ENCODE measurements around the gene IDNK. TPM values are rescaled to one million over a fixed set of nuclear protein-coding genes. Genes with fewer than 3 reads are reported as not detected.
"Not testable (repeated sequence)": the region's sequence is repeated elsewhere in the genome, so short reads cannot be mapped to it uniquely, and the experiment has no call there.

IDNK gene
- total and polyA plus RNA-seq, 5 donors = 2.8 to 6.3 (median 4.2) TPM

DNA sequence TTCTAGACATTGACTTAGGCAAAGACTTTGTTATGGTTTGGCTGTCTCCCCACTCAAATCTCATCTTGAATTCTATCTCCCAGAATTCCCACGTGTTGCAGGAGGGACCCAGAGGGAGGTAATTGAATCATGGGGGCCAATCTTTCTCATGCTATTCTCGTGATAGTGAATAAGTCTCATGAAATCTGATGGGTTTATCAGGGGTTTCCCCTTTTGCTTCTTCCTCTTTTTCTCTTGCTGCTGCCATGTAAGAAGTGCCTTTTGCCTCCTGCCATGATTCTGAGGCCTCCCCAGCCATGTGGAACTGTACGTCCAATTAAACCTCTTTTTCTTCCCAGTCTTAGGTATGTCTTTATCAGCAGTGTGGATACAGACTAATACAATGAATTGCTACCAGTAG is 15.3 kb upstream of the IDNK start:
- not testable (repeated sequence) for ATAC-seq; H3K27ac ChIP-seq (ENCODE audit: low read length); H3K9me3 ChIP-seq (ENCODE audit: control insufficient read depth, low read length); DNase-seq; H3K27me3 ChIP-seq (ENCODE audit: control insufficient read depth, insufficient read depth); H3K4me3 ChIP-seq (ENCODE audit: low read length); H3K4me1 ChIP-seq (ENCODE audit: control insufficient read depth, insufficient read depth, low read length)
- 56% methylated on average over 3 of the region's 3 CpGs for WGBS
- intact Hi-C loops (cut with DNase I) = loop anchor here in 1 of 4 donors (10.0 kb wide), 1 partner anchor 403 kb away; no protein-coding TSS in a partner anchor

DNA sequence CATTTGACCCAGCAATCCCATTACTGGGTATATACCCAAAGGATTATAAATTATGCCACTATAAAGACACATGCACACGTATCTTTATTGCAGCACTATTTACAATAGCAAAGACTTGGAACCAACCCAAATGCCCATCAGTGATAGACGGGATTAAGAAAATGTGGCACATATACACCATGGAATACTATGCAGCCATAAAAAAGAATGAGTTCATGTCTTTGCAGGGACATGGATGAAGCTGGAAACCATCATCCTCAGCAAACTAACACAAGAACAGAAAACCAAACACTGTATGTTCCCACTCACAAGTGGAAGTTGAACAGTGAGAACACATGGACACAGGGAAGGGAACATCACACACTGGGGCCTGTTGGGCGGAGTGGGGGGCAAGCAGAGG is 9.6 kb upstream of the IDNK start:
- H3K27ac ChIP-seq (ENCODE audit: low read length); H3K27me3 ChIP-seq (ENCODE audit: control insufficient read depth, insufficient read depth); intact Hi-C loops (cut with DNase I); H3K4me3 ChIP-seq (ENCODE audit: low read length); DNase-seq; ATAC-seq; H3K9me3 ChIP-seq (ENCODE audit: control insufficient read depth, low read length); H3K4me1 ChIP-seq (ENCODE audit: control insufficient read depth, insufficient read depth, low read length): not testable (repeated sequence)
- 94% methylated on average over 3 of the region's 3 CpGs for WGBS

DNA sequence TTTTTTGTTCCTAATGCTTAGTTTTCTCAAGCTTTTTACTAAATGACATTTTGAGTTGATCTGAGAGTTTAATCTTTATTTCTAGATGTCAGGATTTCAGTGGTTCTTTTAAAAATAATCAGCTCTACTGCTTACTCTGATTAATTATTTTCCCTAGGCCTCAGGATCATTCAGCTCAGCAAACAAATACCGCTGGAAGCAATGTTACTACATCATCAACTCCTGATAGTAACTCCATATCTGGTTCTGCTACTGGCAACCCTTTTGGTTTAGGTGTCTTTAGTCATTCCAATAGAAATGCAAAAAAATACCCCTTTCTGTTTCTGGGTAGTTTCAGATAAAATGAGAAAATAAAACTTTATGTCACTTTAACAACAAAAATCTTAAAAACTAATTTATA is 5.6 kb upstream of the IDNK start:
- H3K9me3 ChIP-seq (ENCODE audit: control insufficient read depth, low read length) = no peaks in the 10 kb centered on the region
- no peak for ATAC-seq
- no peaks in the 10 kb centered on the region for H3K4me1 ChIP-seq (ENCODE audit: control insufficient read depth, insufficient read depth, low read length)
- no peak overlapping the region for H3K4me3 ChIP-seq (ENCODE audit: low read length)
- no peaks in the 10 kb centered on the region for H3K27me3 ChIP-seq (ENCODE audit: control insufficient read depth, insufficient read depth)
- DNase-seq = no peak
- WGBS = 78% methylated on average over 1 of the region's 1 CpG
- H3K27ac ChIP-seq (ENCODE audit: low read length) = no peak overlapping the region
- intact Hi-C loops (cut with DNase I) = no loop called here

DNA sequence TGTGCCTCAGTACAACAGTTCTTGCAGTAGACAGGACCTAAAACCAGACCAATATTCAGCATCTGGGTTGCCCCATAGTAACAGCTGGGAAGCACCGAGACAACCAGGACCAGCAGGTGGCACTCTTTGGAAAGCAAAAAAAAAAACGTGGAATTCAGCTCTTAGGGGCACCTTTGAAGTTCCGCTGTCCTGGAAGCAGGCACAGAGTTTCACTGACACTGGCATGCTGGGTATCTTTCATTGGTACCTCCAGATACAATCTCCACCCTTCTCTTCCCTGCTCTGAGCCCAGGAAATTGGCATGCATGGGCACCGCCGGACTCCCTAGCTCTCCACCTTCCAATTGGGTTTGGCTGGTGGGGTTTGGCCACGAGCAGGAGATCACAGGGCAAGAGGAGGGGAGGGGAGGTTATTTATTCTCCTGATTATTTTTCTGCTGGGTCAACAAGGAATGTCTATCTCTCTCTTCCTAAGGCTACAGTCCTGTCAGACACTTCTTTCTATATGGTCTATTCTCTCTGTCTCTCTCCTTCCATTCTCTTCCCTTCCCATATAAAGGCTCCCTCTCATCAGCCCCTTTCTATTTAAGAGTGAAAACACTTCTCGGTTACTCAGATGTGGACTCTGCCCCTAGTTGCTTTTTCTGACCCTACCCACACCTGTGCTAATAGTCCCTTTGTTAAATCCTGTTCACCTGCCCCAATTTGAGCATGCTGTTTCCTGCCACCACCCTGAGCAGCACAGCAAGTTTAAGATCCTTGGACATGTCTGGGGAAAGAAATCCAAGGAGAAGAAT is 1.9 kb upstream of the IDNK start:
- Histone ChIP-seq H3K27me3 (ENCODE audit: control insufficient read depth, insufficient read depth) (no peaks in the 10 kb centered on the region), H3K9me3 (ENCODE audit: control insufficient read depth, low read length) (no peaks in the 10 kb centered on the region), H3K27ac (ENCODE audit: low read length) (no peak overlapping the region), H3K4me1 (ENCODE audit: control insufficient read depth, insufficient read depth, low read length) (no peaks in the 10 kb centered on the region), H3K4me3 (ENCODE audit: low read length) (no peak overlapping the region)
- intact Hi-C loops (cut with DNase I) = loop anchor here in 1 of 4 donors (10.0 kb wide), 1 partner anchor 84 kb away; the partner anchor contains the start of gene UBQLN1
- DNase-seq (peak in 2 of 3 donors; percentile 32 to 68), ATAC-seq (peak in 1 of 2 donors; percentile 19)
- WGBS = 16% methylated on average over 7 of the region's 7 CpGs

DNA sequence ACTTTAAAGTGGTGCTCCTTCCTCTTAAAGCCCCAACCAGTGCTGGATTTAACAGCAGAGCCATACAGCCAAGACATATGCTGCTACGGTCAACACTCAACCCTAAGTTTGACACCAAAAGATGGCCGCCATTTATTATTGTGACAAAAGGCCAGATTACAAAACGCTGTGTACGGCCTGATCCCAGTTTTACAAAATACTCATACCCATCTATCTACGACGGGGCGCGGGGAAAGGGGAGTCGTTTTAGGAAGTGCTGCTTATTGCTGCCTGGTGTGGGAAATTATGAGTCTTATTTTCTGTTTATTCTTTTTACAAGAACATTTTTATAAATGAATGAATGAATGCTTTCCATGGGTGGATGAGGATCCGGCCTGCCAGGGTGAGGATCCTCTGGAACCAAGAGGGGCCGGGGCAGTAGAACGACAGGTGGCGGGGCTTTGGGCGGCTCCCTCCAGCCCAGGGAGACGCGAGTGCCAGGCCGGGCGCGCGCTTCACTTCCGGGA is 457 bp upstream of the IDNK start:
- WGBS = 12% methylated on average over 21 of the region's 21 CpGs
- peak in 1 of 3 donors; percentile 90 for DNase-seq
- H3K9me3 ChIP-seq (ENCODE audit: control insufficient read depth, low read length) = no peaks in the 10 kb centered on the region
- H3K27ac ChIP-seq (ENCODE audit: low read length) = peak overlapping the region; percentile 57
- no peak for ATAC-seq
- no peaks in the 10 kb centered on the region for H3K27me3 ChIP-seq (ENCODE audit: control insufficient read depth, insufficient read depth)
- intact Hi-C loops (cut with DNase I) = loop anchor here in 1 of 4 donors (10.0 kb wide), 1 partner anchor 82 kb away; the partner anchor contains the start of gene UBQLN1
- H3K4me1 ChIP-seq (ENCODE audit: control insufficient read depth, insufficient read depth, low read length) = no peaks in the 10 kb centered on the region
- peak overlapping the region; percentile 83 for H3K4me3 ChIP-seq (ENCODE audit: low read length)

DNA sequence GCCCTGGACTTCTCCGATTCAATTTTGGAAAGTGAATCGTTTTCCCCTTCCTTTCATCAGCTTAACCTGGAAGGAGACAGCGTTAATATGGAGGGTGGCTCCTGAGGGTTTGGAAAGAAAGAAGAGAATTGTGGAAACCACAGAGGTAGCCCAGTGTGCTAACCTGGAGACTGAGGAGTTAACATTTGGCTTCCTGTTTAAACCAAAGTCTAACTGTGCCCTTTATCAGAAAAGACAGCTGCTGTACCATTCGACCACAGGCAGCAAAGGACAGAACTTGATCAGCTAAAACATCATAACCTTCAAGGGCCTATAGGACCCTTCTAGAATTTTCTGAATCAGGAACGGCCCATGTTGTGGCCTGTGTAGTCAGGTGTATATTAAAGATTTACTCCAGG is 735 bp downstream of the IDNK start:
- ATAC-seq = peak; percentile 10 to 23
- no peak for DNase-seq
- H3K27me3 ChIP-seq (ENCODE audit: control insufficient read depth, insufficient read depth) = no peaks in the 10 kb centered on the region
- peak overlapping the region; percentile 83 for H3K4me3 ChIP-seq (ENCODE audit: low read length)
- 11% methylated on average over 5 of the region's 5 CpGs for WGBS
- intact Hi-C loops (cut with DNase I) = loop anchor here in 1 of 4 donors (10.0 kb wide), 1 partner anchor 81 kb away; the partner anchor contains the start of gene UBQLN1
- H3K27ac ChIP-seq (ENCODE audit: low read length) = peak overlapping the region; percentile 57
- H3K4me1 ChIP-seq (ENCODE audit: control insufficient read depth, insufficient read depth, low read length) = no peaks in the 10 kb centered on the region
- H3K9me3 ChIP-seq (ENCODE audit: control insufficient read depth, low read length) = no peaks in the 10 kb centered on the region

DNA sequence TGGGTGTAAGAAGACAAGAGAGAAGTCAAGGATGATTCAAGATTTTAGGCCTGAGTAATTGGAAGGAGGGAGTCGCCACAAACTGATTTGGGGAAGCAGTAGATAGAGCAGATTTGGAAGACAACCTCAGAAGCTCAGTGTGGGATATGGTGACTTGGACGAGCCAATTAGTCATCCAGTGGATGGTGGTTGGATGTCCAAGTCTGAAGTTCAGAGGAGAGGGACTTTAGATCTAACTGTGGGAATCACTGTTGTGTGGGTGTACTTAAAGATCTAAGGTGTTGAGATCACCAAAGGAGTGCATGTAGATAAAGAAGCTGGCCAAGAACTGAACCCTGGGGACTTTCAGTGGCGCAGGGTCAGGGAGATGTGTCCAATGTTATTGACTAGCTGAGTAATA is 2.2 kb downstream of the IDNK start:
- no peaks in the 10 kb centered on the region for H3K9me3 ChIP-seq (ENCODE audit: control insufficient read depth, low read length)
- WGBS = 88% methylated on average over 3 of the region's 3 CpGs
- ATAC-seq (no peak), DNase-seq (no peak)
- no peaks in the 10 kb centered on the region for H3K27me3 ChIP-seq (ENCODE audit: control insufficient read depth, insufficient read depth)
- no peaks in the 10 kb centered on the region for H3K4me1 ChIP-seq (ENCODE audit: control insufficient read depth, insufficient read depth, low read length)
- no peak overlapping the region for H3K4me3 ChIP-seq (ENCODE audit: low read length)
- no peak overlapping the region for H3K27ac ChIP-seq (ENCODE audit: low read length)
- intact Hi-C loops (cut with DNase I) = loop anchor here in 1 of 4 donors (10.0 kb wide), 1 partner anchor 80 kb away; the partner anchor contains the start of gene UBQLN1

DNA sequence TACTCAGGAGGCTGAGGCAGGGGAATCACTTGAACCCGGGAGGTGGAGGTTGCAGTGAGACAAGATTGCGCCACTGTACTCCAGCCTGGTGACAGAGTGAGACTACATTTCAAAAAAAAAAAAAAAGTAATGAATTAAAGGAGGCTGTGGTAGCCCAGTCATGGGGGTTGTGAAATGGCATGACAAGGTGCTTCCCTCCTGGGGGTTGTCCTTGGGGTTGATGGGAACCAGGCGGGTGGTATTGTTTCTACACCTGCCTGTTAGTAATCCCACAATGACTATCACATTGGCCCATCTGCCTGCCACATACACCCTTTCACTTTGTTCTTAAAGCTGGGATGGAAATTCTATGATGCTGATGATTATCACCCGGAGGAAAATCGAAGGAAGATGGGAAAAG is 5.6 kb downstream of the IDNK start:
- intact Hi-C loops (cut with DNase I) = loop anchor here in 1 of 4 donors (10.0 kb wide), 1 partner anchor 76 kb away; the partner anchor contains the start of gene UBQLN1
- Histone ChIP-seq H3K4me3 (ENCODE audit: low read length) (no peak overlapping the region), H3K4me1 (ENCODE audit: control insufficient read depth, insufficient read depth, low read length) (no peaks in the 10 kb centered on the region), H3K27me3 (ENCODE audit: control insufficient read depth, insufficient read depth) (no peaks in the 10 kb centered on the region), H3K9me3 (ENCODE audit: control insufficient read depth, low read length) (no peaks in the 10 kb centered on the region), H3K27ac (ENCODE audit: low read length) (no peak overlapping the region)
- ATAC-seq (no peak), DNase-seq (no peak)
- 94% methylated on average over 5 of the region's 5 CpGs for WGBS

DNA sequence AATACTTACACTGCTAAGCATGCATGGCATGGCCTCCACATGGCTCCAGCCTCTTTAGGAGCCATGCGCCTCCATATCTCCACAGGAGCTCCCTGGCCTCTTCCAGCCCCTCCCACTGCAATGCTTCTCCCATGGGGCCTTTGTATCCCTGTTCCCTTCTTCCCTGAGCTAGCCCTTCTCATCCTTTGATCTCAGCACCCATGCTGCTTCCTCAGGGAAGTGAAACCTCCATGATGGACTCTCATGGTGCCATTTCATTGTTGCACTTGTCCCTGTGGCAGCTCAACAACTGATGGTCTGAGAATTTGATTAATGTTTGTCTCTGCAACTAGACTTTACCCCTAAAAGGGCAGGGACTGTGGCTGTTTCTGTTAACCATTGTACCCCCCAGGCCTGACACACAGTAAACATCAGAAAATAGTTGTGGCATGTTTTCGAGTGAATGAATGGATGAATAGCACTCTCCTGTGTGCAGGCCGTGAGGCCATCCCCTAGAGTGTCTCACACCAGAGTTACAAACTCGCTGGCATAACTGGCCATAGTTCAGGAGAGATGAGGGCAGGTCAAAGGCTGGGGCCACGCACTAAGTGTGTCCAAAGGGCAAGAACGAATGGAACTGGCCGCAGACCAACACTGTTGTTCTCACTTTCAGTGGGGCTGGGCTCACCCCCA is 6.6 kb downstream of the IDNK start:
- no peak overlapping the region for H3K4me3 ChIP-seq (ENCODE audit: low read length)
- H3K9me3 ChIP-seq (ENCODE audit: control insufficient read depth, low read length) = no peaks in the 10 kb centered on the region
- ATAC-seq (no peak), DNase-seq (no peak)
- H3K27me3 ChIP-seq (ENCODE audit: control insufficient read depth, insufficient read depth) = no peaks in the 10 kb centered on the region
- WGBS = 88% methylated on average over 7 of the region's 7 CpGs
- intact Hi-C loops (cut with DNase I) = loop anchor here in 1 of 4 donors (10.0 kb wide), 1 partner anchor 75 kb away; the partner anchor contains the start of gene UBQLN1
- H3K27ac ChIP-seq (ENCODE audit: low read length) = no peak overlapping the region
- no peaks in the 10 kb centered on the region for H3K4me1 ChIP-seq (ENCODE audit: control insufficient read depth, insufficient read depth, low read length)

DNA sequence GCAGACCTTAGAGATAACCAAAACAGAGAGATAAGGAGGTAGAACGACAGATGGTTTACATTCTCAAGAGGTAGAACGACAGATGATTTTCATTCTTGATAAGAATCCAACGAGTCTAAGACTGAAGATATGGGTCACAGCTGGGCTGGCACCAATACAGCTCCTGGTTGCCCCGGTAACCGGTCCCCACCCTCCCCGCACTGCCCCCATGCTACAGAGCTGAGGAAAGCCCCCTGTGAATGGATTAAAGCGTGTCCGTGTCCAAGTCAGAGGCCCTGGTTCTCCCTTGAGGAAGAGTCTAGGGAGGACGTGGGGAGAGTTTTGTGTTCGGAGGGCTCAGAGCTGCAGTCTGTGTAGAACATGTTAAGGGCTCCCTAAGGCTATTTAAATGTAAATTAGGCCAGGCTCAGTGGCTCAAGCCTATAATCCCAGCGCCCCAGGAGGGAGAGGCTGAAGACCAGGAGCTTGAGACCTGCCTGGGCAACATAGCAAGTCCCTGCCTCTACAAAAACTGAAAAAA is 8.1 kb downstream of the IDNK start:
- no peaks in the 10 kb centered on the region for H3K9me3 ChIP-seq (ENCODE audit: control insufficient read depth, low read length)
- 37% methylated on average over 11 of the region's 11 CpGs for whole genome bisulfite sequencing
- H3K4me1 ChIP-seq (ENCODE audit: control insufficient read depth, insufficient read depth, low read length) = no peaks in the 10 kb centered on the region
- intact Hi-C loops (cut with DNase I) = no loop called here
- no peak overlapping the region for H3K27ac ChIP-seq (ENCODE audit: low read length)
- DNase-seq (no peak), ATAC-seq (peak in 1 of 2 donors; percentile 15)
- H3K4me3 ChIP-seq (ENCODE audit: low read length) = no peak overlapping the region
- H3K27me3 ChIP-seq (ENCODE audit: control insufficient read depth, insufficient read depth) = no peaks in the 10 kb centered on the region

DNA sequence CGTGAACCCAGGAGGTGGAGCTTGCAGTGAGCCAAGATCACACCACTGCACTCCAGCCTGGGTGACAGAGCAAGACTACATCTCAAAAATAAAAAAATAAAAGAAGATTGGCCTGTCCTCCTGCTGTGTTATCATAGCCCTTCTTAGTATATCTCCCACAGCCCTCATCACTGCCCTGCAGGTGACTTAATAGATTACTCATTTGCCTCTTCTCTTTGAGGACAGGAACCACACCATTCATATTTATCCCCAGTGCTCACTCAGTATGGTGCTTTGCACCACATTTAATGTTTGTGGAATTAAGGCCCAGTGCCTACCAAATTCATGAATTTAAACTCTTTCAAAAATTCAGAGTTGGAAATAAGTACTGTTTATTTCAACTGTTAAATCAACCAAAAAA is 10.3 kb downstream of the IDNK start:
- Histone ChIP-seq H3K27ac (ENCODE audit: low read length) (no peak overlapping the region), H3K9me3 (ENCODE audit: control insufficient read depth, low read length) (no peaks in the 10 kb centered on the region), H3K4me3 (ENCODE audit: low read length) (no peak overlapping the region), H3K4me1 (ENCODE audit: control insufficient read depth, insufficient read depth, low read length) (no peaks in the 10 kb centered on the region), H3K27me3 (ENCODE audit: control insufficient read depth, insufficient read depth) (no peaks in the 10 kb centered on the region)
- DNase-seq = no peak
- no peak for ATAC-seq
- WGBS = 89% methylated on average over 1 of the region's 1 CpG
- intact Hi-C loops (cut with DNase I) = no loop called here
